Activated T-cell treated with anti-CD3 and anti-CD28 coated beads, Interleukin-2, amount 50 U/mL, for 1 hour (primary cell): ENCODE data around the gene SGCB.
A peak's percentile ranks its signal among the peaks of the same experiment; 100 is the strongest.
"Not testable (repeated sequence)": the region's sequence is repeated elsewhere in the genome, so short reads cannot be mapped to it uniquely, and the experiment has no call there.

Source experiments
- DNase-seq: peaks from one replicate; pipeline ENCODE4 v3.0.0-alpha.2; 2020

The SGCB gene, protein sequence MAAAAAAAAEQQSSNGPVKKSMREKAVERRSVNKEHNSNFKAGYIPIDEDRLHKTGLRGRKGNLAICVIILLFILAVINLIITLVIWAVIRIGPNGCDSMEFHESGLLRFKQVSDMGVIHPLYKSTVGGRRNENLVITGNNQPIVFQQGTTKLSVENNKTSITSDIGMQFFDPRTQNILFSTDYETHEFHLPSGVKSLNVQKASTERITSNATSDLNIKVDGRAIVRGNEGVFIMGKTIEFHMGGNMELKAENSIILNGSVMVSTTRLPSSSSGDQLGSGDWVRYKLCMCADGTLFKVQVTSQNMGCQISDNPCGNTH

GRCh38 chr4:52038103-52038912, at the start of gene SGCB:
TSS of gene SGCB (minus strand) at chr4:52038299. CDS start at chr4:52038259, 40 bp downstream.
- DNase-seq, result peak; percentile 78

GRCh38 chr4:52086425-52086824, 48.3 kb upstream of the SGCB start:
- not testable (repeated sequence) for DNase-seq

GRCh38 chr4:52081216-52081615, 43.1 kb upstream of the SGCB start:
- DNase-seq, result no peak

DNA sequence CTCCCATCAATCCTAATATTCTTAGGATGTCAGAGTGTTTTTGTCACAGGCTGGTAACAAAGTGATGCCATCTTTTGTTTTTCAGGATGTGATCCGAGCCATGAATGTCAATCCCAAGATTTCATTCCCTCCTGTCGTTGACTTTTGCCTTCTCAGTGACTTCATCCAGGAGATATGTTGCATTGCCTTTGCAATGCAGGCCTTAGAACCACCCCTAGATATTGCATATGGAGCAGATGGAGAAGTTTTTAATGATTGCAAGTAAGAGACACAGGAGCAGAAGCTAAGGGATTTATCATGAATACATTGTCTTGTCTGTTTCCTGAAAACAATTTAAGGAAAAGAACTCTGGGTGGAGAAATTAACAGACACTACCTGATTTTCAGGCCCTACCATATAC, 41.6 kb upstream of the SGCB start:
- DNase-seq, result no peak

GRCh38 chr4:52076731-52077130, 38.6 kb upstream of the SGCB start:
- DNase-seq, result no peak

DNA sequence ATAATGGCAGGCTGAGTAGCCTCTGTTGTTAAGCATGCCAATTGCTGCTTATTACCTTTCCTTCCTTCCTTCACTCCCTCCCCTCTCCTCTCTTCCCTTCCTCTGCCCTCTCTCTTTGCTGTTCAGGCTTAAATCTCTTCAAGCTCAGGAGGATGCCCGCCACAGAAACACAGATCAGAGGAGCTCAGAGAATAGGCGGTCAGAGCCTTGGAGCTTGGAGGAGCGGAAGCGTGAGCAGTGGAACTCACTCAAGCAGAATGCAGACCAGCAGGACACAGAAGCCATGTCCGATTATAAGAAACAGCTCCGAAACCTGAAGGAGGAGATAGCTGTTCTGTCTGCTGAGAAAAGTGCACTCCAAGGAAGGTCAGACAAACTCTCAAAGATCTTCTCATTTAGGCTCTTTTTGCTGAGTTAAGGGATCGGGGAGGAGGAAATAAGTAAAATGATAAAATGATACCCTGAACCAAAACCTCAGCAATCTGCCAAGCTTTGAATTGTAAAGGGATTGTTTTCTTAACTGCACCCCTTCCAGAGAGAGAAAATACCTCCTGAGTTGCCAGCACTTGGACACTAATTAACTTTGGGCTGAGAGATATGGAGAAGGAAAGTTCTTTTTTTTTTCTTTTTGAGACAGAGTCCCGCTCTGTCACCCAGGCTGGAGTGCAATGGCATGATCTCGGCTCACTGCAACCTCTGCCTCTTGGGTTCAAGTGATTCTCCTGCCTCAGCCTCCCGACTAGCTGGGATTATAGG, 33.9 kb upstream of the SGCB start:
- no peak for DNase-seq

DNA sequence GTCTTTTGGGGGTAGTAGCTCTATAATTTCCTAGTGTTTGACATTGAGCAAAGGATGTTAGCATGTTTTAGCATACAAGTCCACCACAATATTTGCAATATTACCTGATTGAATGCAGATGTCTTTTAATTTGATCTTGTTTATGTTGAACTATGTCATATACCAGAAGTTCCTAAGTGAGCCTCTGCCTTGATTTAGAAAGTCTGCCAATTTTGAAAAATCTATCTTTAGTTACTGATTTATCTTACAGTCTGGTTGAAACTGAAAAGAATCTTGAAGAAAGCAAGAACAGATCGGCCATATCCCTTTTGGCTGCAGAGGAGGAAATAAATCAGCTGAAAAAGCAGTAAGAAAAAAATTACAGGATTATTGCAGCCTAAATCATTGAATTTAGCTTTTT, 31.5 kb upstream of the SGCB start:
- no peak for DNase-seq

DNA sequence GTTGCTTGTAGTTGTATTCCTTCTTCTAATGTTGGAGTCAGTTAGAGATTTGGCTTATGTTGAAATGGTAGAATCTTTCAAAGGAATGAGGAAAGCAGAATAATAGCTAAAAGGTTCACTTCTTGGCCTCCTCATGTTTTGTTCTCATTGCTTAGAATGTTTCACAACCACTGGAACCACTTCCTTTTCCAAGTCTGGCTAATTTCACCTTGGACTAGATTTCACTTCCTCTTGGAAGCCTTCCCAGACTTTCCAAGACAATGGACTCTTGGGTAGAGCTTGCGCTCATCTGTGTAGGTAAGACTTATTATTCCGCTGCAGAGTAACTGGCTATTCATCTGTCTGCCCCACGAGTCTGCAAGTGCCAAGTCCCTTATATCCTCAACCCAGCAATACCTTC, 21.3 kb upstream of the SGCB start:
- no peak for DNase-seq

GRCh38 chr4:52058275-52058674, 20.2 kb upstream of the SGCB start:
- DNase-seq, result no peak

DNA sequence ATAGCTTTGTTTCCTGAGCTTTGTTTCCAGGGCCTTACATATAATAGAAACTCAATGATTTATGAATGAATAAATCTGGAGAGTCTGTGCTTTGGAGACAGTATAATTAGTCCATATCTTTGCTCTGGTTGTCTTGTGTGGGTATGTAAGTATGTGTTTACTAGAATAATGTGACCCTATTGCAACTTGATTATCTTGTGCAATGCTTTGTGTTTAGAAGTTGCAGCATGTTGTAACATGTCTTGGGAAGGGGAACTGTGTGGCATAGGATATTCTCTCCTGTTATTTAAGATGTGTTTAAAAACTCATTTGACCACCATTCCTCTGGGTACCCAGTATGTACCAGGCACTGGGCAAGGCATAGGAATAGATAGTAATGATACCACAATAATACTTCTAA, 19.1 kb upstream of the SGCB start:
- no peak for DNase-seq

DNA sequence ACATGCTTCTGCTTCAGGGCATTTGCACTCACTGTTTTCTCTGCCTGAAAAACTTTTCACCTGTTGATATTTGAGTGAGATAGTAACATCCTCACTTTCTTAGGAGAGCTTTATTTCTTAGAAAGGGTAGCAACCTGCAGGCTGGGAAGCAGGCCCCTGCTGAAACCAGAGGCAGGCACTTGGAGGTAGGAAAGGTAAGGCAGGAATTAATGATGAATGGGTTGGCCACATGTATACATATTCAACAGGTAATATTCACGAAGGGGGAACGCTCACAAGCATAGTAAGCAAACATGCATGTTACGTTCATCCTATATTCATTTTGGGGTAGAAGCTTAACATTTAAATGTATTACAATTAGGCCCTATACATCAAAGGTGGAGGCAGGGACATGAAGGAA, 16.2 kb upstream of the SGCB start:
- DNase-seq, result no peak

DNA sequence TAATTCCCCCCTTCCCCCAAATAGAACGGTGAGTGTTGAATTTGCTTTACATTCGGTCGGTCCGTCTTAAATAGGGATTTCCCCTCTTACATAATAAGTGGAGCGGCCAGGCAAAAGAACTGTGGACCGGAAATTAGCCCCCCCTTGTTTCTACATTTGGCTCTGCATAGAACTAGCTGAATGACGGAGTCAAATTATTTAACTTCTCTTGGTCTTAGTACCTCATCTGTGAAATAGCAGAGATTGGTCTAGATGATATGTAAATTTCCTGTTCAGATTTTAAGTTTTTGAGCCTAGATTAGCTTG, 14.3 kb upstream of the SGCB start:
- DNase-seq, result no peak

DNA sequence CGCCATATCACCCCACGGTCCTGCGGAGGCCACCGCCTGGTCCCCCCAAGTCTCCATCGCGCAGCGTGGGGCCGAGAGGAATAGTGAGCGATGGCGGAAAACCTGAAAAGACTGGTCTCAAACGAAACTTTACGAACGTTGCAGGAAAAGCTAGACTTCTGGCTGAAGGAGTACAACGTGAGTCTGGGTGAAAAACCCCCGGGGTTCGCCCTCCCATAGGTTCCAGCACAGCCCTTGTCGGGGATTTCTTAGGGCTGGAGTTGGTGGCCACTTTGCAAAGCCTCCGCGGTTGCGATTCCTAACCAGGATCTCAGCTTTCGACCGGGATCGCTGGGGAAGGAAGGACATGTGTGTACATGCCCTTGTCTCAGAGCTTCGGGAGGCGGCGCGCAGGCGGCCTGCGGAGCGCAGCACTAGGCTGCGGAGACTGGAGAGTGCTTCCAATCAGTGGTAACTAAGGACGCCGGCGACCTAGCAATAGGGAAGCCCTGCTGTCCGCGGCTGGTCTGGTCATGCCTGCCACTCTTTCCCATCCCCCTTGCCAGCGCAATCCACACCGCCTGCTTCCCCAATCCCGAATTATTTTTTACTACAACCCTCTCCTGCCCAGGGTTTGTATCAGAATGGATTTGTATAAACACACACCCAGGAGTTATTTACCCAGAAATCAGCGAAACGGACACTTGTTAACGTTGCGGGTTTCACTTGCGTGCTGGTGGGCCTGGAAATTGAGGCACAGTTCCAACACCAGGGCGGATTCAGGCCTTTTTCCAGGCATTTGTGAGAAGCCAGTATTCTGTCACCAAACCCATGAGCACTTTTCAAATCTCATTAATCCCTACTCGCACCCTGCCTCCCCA, 13.7 kb upstream of the SGCB start:
- no peak for DNase-seq

GRCh38 chr4:52051213-52051614, 13.1 kb upstream of the SGCB start, which contains the start of gene SPATA18:
TSS of gene SPATA18 (plus strand) at chr4:52051304. CDS start at chr4:52051705, 401 bp downstream.
- no peak for DNase-seq

- no peak for DNase-seq
These were observed 11.2 kb upstream of the SGCB start for GRCh38 chr4:52049266-52049665.

- DNase-seq, result no peak
These were observed 6.9 kb upstream of the SGCB start for GRCh38 chr4:52045028-52045427.

DNA sequence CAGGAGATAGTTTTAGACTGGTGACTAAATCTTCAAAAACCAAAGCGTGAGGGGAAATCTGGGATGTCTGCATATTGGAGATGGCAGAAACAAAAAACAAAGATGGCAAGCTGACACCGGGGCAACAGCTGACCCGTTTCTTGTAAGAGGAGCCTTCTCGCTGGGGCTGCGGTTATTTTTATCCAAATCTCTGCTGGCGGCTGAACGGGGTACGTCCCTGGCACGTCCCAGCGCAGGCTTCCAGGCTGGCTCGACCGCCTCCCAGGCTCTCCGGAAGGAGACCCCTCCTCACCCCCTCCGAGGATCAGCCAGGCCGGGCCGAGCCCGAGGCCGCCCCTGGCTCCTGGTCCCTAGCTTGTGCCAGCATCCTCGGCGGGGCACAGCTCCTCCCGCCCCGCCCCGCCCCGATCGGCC, 403 bp downstream of the SGCB start:
- DNase-seq, result no peak

DNA sequence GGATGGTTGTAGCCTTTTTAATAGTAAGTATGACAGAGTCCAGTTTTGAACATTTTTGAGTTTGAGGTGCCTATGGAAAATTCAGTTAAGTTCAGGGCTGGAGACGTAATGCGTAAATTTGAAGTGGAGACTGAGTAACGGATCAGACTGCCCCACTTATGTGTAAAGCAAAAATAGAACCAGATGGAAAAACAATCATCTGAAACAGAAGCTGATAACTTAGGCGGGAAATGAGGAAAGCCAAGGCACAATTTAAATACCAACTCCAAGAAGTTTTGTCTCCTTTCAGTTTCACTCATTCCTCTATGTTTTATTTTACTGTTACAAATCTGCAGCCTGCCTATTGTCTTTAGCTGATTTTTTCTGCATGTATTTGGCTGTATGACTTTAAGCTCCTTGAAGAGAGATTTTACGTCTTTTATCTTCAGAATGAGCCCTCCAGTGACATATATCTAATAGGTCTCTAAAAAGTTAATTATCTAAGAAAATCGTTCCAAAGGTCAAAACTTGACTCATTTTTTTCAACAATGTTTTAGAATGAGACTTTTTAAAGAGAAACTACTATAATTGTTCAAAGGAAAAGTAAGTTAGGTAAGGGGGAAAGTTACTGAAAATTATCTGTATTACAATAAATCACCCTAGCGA, 1.1 kb downstream of the SGCB start:
- no peak for DNase-seq

DNA sequence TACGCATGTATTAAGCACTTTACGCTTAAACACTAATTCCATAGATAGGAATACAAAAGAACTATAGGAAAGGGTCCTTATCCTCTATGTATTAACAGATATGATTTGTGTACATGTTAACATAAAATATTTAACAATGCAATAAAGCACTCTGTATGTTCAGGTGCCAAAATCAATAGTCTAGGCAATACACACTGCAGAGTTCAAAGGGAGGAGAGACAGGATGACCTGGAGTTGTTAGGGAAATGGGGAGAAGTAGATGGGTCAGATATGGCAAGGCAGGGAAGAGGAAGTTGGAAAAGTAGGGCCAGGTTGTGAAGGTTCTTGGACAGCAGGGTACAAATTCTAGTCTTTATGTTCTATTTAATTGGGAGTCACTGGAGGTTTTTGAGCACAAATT, 2.9 kb downstream of the SGCB start:
- no peak for DNase-seq

DNA sequence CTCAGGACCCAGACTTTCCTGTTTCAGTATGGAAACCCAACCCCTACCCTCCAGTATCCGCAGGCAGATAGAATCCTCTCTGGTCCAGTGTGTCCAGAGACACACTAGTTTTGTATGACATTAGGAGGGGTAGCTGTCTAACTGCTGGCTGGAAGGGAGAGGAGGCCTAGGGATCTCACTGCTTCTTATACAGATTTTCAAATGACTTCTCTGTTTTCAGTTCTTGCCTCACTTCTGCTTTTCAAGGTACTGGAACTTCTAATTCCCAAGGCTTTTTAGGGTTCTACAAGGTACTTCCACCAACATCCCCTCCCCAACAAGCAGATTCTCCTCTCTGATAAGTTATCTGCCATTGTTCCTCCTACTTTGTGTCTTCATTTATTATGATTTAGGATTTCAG, 6.1 kb downstream of the SGCB start:
- no peak for DNase-seq

- no peak for DNase-seq
These were observed 9.1 kb downstream of the SGCB start for GRCh38 chr4:52028970-52029369.

GRCh38 chr4:52019936-52020657, 18.0 kb downstream of the SGCB start, which contains the start of gene LRRC66:
TSS of gene LRRC66 (minus strand) at chr4:52020363. CDS start at chr4:52017613, 2,750 bp downstream.
- DNase-seq, result no peak
